Left lung (tissue), 10 donors: ENCODE results near the gene CERKL. TPM values are rescaled to one million over a fixed set of nuclear protein-coding genes. Genes with fewer than 3 reads are reported as not detected.
A peak's percentile ranks its signal among the peaks of the same experiment; 100 is the strongest.

Experiments used
- ATAC-seq: fragments of 200-7000 bp; cut with Tn5 transposase; one replicate; pipeline ENCODE4 v1.9.1; 2020; ENCODE audit warnings: moderate library complexity
- DNase-seq, 4 donors: peaks; one replicate each; pipeline ENCODE4 v3.0.0-alpha.2; 2013 to 2020
- H3K27ac ChIP-seq, 2 donors: fragments of 200-600 bp; sonication (generic) in 1 of 2; one replicate each; pipeline versions ENCODE4 v1.5.0 to v1.8.0; 2020 to 2021
- H3K27me3 ChIP-seq, 2 donors: fragments of 200-600 bp; sonication (generic) in 1 of 2; one replicate each; pipeline versions ENCODE4 v1.5.0 to v1.8.0; 2020 to 2021
- H3K36me3 ChIP-seq, 2 donors: fragments of 200-600 bp; sonication (generic) in 1 of 2; one replicate each; pipeline versions ENCODE4 v1.5.0 to v1.8.0; 2020 to 2021
- H3K4me1 ChIP-seq, 2 donors: fragments of 200-600 bp; one replicate each; pipeline ENCODE4 v1.8.0; 2021
- H3K4me3 ChIP-seq, 2 donors: fragments of 200-600 bp; sonication (generic) in 1 of 2; one replicate each; pipeline versions ENCODE4 v1.5.0 to v1.8.0; 2020 to 2021; ENCODE audit warnings: mild to moderate bottlenecking in 1 of 2
- H3K9me3 ChIP-seq, 2 donors: fragments of 200-600 bp; sonication (generic) in 1 of 2; one replicate each; pipeline versions ENCODE4 v1.5.0 to v1.8.0; 2020 to 2021
- intact Hi-C, 2 donors: fragments of 100-400 bp; cut with DNase I; formaldehyde crosslinking; loops; one replicate each; pipeline versions ENCODE4 v1.11.2 to v1.14.2; 2022
- polyA plus RNA-seq, 6 donors: library from polyadenylated mRNA; unstranded; fragments of 120-200 nt; gene quantifications; one replicate each; pipeline ENCODE4 v1.2.1, GENCODE V29; 2013; ENCODE audit not compliant: insufficient read length in 6 of 6
- total RNA-seq, 2 donors: library from RNA; stranded (reverse); fragmentation: NEBNext Ultra II Directional; extraction: Animal tissue kit (Norgen Biotek cat#: 25700); gene quantifications; one replicate each; pipeline ENCODE4 v1.2.1, GENCODE V29; 2021
- TF ChIP-seq, protein P1 (sequence below), 2 donors: fragments of 200-600 bp; sonication (generic) in 1 of 2; IDR thresholded peaks; one replicate each; pipeline versions ENCODE4 v1.5.0 to v1.8.0; 2021; ENCODE audit warnings: antibody characterized with exemption in 2 of 2
- donor health status: DM: no; HTN: yes; CAD: no.
- donor health status: DM: no; HTN: no; CAD: no.

CERKL gene
- total and polyA plus RNA-seq, 8 donors = 0.41 to 10.1 (median 7.6) TPM

- H3K27ac ChIP-seq = no peak within 1 kb of the TSS
- DNase-seq = peak in 1 of 4 donors; percentile 73
- H3K4me1 ChIP-seq = peaks cover 3 to 17% of the 10 kb centered on the region in 2 donors
- TF ChIP-seq, protein P1, sequence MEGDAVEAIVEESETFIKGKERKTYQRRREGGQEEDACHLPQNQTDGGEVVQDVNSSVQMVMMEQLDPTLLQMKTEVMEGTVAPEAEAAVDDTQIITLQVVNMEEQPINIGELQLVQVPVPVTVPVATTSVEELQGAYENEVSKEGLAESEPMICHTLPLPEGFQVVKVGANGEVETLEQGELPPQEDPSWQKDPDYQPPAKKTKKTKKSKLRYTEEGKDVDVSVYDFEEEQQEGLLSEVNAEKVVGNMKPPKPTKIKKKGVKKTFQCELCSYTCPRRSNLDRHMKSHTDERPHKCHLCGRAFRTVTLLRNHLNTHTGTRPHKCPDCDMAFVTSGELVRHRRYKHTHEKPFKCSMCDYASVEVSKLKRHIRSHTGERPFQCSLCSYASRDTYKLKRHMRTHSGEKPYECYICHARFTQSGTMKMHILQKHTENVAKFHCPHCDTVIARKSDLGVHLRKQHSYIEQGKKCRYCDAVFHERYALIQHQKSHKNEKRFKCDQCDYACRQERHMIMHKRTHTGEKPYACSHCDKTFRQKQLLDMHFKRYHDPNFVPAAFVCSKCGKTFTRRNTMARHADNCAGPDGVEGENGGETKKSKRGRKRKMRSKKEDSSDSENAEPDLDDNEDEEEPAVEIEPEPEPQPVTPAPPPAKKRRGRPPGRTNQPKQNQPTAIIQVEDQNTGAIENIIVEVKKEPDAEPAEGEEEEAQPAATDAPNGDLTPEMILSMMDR (IDR thresholded peaks at IDR 0.05) = no peak
- intact Hi-C loops = no loop called here
- H3K27me3 ChIP-seq = peaks cover 87 to 100% of the 10 kb centered on the region in 2 donors
- no peak within 1 kb of the TSS for H3K4me3 ChIP-seq
- no peaks in the 10 kb centered on the region for H3K9me3 ChIP-seq
- no peak for ATAC-seq
- H3K36me3 ChIP-seq = no peaks in the 10 kb centered on the region
These were observed 23.4 kb upstream of the CERKL start, which contains the start of gene NEUROD1 for GRCh38 chr2:181680055-181680936. NEUROD1 (minus strand) TSS chr2:181680517; CDS start chr2:181678860, 1,657 bp downstream.

DNA sequence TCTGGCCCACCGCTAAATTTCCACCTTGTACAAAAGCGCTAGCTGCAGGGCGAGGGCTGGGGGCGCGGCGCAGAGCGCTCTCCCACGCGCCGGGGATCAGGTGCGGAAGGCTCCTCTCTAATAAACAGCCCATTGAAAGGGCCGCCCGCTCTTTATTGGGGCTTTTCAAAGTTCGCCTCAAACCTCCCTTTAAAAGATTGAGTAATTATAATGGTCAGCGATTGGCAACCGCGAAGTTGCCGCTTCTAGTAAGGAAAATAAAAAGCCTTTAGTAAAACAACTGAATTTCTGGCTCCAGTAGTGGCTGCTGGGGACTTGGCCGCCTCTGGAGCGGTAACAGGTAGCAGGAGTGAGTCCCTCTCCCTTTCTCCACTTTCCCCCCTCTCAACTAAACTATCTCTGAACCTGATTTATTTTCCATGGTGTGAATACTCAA lies 22.7 kb upstream of the CERKL start:
- Histone ChIP-seq H3K4me3 (no peak overlapping the region), H3K9me3 (no peaks in the 10 kb centered on the region), H3K27me3 (peaks cover 79 to 100% of the 10 kb centered on the region in 2 donors), H3K4me1 (peaks cover 3 to 17% of the 10 kb centered on the region in 2 donors), H3K36me3 (no peaks in the 10 kb centered on the region), H3K27ac (no peak overlapping the region)
- DNase-seq (no peak), ATAC-seq (no peak)
- TF ChIP-seq, protein P1 (IDR thresholded peaks at IDR 0.05) = no peak
- intact Hi-C loops = no loop called here

GRCh38 chr2:181678861-181679543 lies 22.1 kb upstream of the CERKL start:
- Histone ChIP-seq H3K27me3 (peaks cover 74 to 100% of the 10 kb centered on the region in 2 donors), H3K4me3 (no peak overlapping the region)
- intact Hi-C loops = no loop called here

GRCh38 chr2:181677912-181678586 lies 21.1 kb upstream of the CERKL start:
- no peak overlapping the region for H3K4me3 ChIP-seq
- DNase-seq = peak; percentile 70 to 84 (median 80)

More at GRCh38 chr2:181678861-181679543, 22.1 kb upstream of the CERKL start:
- no peak overlapping the region for H3K27ac ChIP-seq
- no peak for ATAC-seq
- TF ChIP-seq, protein P1 (IDR thresholded peaks at IDR 0.05) = no peak
- H3K4me1 ChIP-seq = peaks cover 3 to 17% of the 10 kb centered on the region in 2 donors
- H3K36me3 ChIP-seq = no peaks in the 10 kb centered on the region
- no peaks in the 10 kb centered on the region for H3K9me3 ChIP-seq
- DNase-seq = no peak

More at GRCh38 chr2:181677912-181678586, 21.1 kb upstream of the CERKL start:
- Histone ChIP-seq H3K36me3 (no peaks in the 10 kb centered on the region), H3K27ac (no peak overlapping the region), H3K27me3 (peaks cover 64 to 93% of the 10 kb centered on the region in 2 donors), H3K4me1 (peaks cover 0 to 12% of the 10 kb centered on the region in 2 donors), H3K9me3 (no peaks in the 10 kb centered on the region)
- TF ChIP-seq, protein P1 (IDR thresholded peaks at IDR 0.05) = no peak
- intact Hi-C loops = no loop called here
- peak; percentile 97 for ATAC-seq
